Central memory CD8-positive, alpha-beta T cell (primary cell): ENCODE measurements around the gene TFAP2A.

ENCODE experiments used
- ATAC-seq: fragments of 150-1000 bp; cut with Tn5 transposase; replicated peaks from 2 replicates; pipeline ENCODE4 v1.10.0; 2022; ENCODE audit warnings: mild to moderate bottlenecking, moderate FRiP score, moderate number of reproducible peaks; ENCODE audit not compliant: poor library complexity, severe bottlenecking; ENCODE audit errors: extremely low read depth
- DNase-seq, 2 donors: peaks; one replicate each; pipeline ENCODE4 v3.0.0; 2021; ENCODE audit warnings: low spot score in 2 of 2
- H3K27ac Mint-ChIP-seq: one replicate; pipeline ENCODE4 v1.8.0; 2022; ENCODE audit warnings: low read depth, mild to moderate bottlenecking, moderate library complexity, mixed read lengths
- H3K27me3 Mint-ChIP-seq: one replicate; pipeline ENCODE4 v1.8.0; 2022; ENCODE audit warnings: mixed read lengths
- H3K36me3 Mint-ChIP-seq: one replicate; pipeline ENCODE4 v1.8.0; 2022; ENCODE audit warnings: mild to moderate bottlenecking, moderate library complexity, mixed read lengths; ENCODE audit not compliant: insufficient read depth
- H3K4me1 Mint-ChIP-seq: one replicate; pipeline ENCODE4 v1.8.0; 2022; ENCODE audit warnings: mixed read lengths
- H3K4me3 Mint-ChIP-seq: one replicate; pipeline ENCODE4 v1.8.0; 2022; ENCODE audit warnings: mild to moderate bottlenecking, moderate library complexity, mixed read lengths
- H3K9me3 Mint-ChIP-seq: one replicate; pipeline ENCODE4 v1.8.0; 2022; ENCODE audit warnings: mixed read lengths

Gene TFAP2A

GRCh38 chr6:10373642-10374359 is 41.1 kb downstream of the TFAP2A start:
- H3K4me1 Mint-ChIP-seq: no peaks in the 10 kb centered on the region
- ATAC-seq (no peak), DNase-seq (no peak)
- H3K27ac Mint-ChIP-seq: no peak overlapping the region
- no peaks in the 10 kb centered on the region for H3K36me3 Mint-ChIP-seq
- no peak overlapping the region for H3K4me3 Mint-ChIP-seq
- peaks cover 20% of the 10 kb centered on the region for H3K27me3 Mint-ChIP-seq
- H3K9me3 Mint-ChIP-seq: no peaks in the 10 kb centered on the region

GRCh38 chr6:10369896-10370295 is 45.0 kb downstream of the TFAP2A start:
- no peak overlapping the region for H3K4me3 Mint-ChIP-seq
- no peaks in the 10 kb centered on the region for H3K27me3 Mint-ChIP-seq
- H3K27ac Mint-ChIP-seq: no peak overlapping the region
- no peaks in the 10 kb centered on the region for H3K4me1 Mint-ChIP-seq
- no peaks in the 10 kb centered on the region for H3K36me3 Mint-ChIP-seq
- no peak for DNase-seq
- no peaks in the 10 kb centered on the region for H3K9me3 Mint-ChIP-seq
- no peak for ATAC-seq

- Mint-ChIP-seq H3K4me3 (no peak overlapping the region), H3K27me3 (no peaks in the 10 kb centered on the region), H3K9me3 (peaks cover 6% of the 10 kb centered on the region), H3K27ac (no peak overlapping the region), H3K36me3 (no peaks in the 10 kb centered on the region), H3K4me1 (no peaks in the 10 kb centered on the region)
- DNase-seq: no peak
- ATAC-seq: no peak
These were observed 46.0 kb downstream of the TFAP2A start for GRCh38 chr6:10368861-10369260.

GRCh38 chr6:10363911-10364310 is 51.0 kb downstream of the TFAP2A start:
- Mint-ChIP-seq H3K36me3 (no peaks in the 10 kb centered on the region), H3K27ac (no peak overlapping the region), H3K9me3 (peaks cover 6% of the 10 kb centered on the region), H3K4me1 (no peaks in the 10 kb centered on the region), H3K4me3 (no peak overlapping the region), H3K27me3 (peaks cover 11% of the 10 kb centered on the region)
- ATAC-seq: no peak
- no peak for DNase-seq

- Mint-ChIP-seq H3K27me3 (peaks cover 22% of the 10 kb centered on the region), H3K9me3 (peaks cover 6% of the 10 kb centered on the region)
These were observed 52.6 kb downstream of the TFAP2A start for GRCh38 chr6:10362300-10362699.

GRCh38 chr6:10361428-10361827 is 53.4 kb downstream of the TFAP2A start:
- no peaks in the 10 kb centered on the region for H3K36me3 Mint-ChIP-seq
- no peaks in the 10 kb centered on the region for H3K4me1 Mint-ChIP-seq
- H3K9me3 Mint-ChIP-seq: peaks cover 6% of the 10 kb centered on the region
- DNase-seq: no peak
- no peak overlapping the region for H3K27ac Mint-ChIP-seq
- peaks cover 22% of the 10 kb centered on the region for H3K27me3 Mint-ChIP-seq
- ATAC-seq: no peak
- no peak overlapping the region for H3K4me3 Mint-ChIP-seq

More at GRCh38 chr6:10362300-10362699, 52.6 kb downstream of the TFAP2A start:
- Mint-ChIP-seq H3K36me3 (no peaks in the 10 kb centered on the region), H3K27ac (no peak overlapping the region), H3K4me3 (no peak overlapping the region), H3K4me1 (no peaks in the 10 kb centered on the region)
- ATAC-seq (no peak), DNase-seq (no peak)

GRCh38 chr6:10359581-10359980 is 55.3 kb downstream of the TFAP2A start:
- DNase-seq (no peak), ATAC-seq (no peak)
- Mint-ChIP-seq H3K36me3 (no peaks in the 10 kb centered on the region), H3K9me3 (peaks cover 6% of the 10 kb centered on the region), H3K4me1 (no peaks in the 10 kb centered on the region), H3K27me3 (peaks cover 33% of the 10 kb centered on the region), H3K4me3 (no peak overlapping the region), H3K27ac (no peak overlapping the region)

- no peak overlapping the region for H3K4me3 Mint-ChIP-seq
- peaks cover 23% of the 10 kb centered on the region for H3K27me3 Mint-ChIP-seq
- no peaks in the 10 kb centered on the region for H3K4me1 Mint-ChIP-seq
- DNase-seq: no peak
- no peaks in the 10 kb centered on the region for H3K9me3 Mint-ChIP-seq
- no peak for ATAC-seq
- no peaks in the 10 kb centered on the region for H3K36me3 Mint-ChIP-seq
- H3K27ac Mint-ChIP-seq: no peak overlapping the region
These were observed 59.7 kb downstream of the TFAP2A start for GRCh38 chr6:10355115-10355702.

- no peaks in the 10 kb centered on the region for H3K36me3 Mint-ChIP-seq
- no peak overlapping the region for H3K27ac Mint-ChIP-seq
- DNase-seq: no peak
- H3K4me1 Mint-ChIP-seq: no peaks in the 10 kb centered on the region
- peaks cover 5% of the 10 kb centered on the region for H3K9me3 Mint-ChIP-seq
- ATAC-seq: no peak
- peaks cover 13% of the 10 kb centered on the region for H3K27me3 Mint-ChIP-seq
- H3K4me3 Mint-ChIP-seq: no peak overlapping the region
These were observed 63.1 kb downstream of the TFAP2A start for GRCh38 chr6:10351791-10352190.

- H3K27me3 Mint-ChIP-seq: peaks cover 13% of the 10 kb centered on the region
- no peaks in the 10 kb centered on the region for H3K4me1 Mint-ChIP-seq
- H3K9me3 Mint-ChIP-seq: peaks cover 5% of the 10 kb centered on the region
- ATAC-seq (no peak), DNase-seq (no peak)
- H3K4me3 Mint-ChIP-seq: no peak overlapping the region
- H3K36me3 Mint-ChIP-seq: no peaks in the 10 kb centered on the region
- H3K27ac Mint-ChIP-seq: no peak overlapping the region
These were observed 64.2 kb downstream of the TFAP2A start for GRCh38 chr6:10350720-10351119.

GRCh38 chr6:10347561-10348327 is 67.1 kb downstream of the TFAP2A start:
- no peak for DNase-seq
- H3K9me3 Mint-ChIP-seq: peaks cover 5% of the 10 kb centered on the region
- no peak for ATAC-seq
- no peaks in the 10 kb centered on the region for H3K36me3 Mint-ChIP-seq
- H3K4me1 Mint-ChIP-seq: no peaks in the 10 kb centered on the region
- no peak overlapping the region for H3K4me3 Mint-ChIP-seq
- no peak overlapping the region for H3K27ac Mint-ChIP-seq
- H3K27me3 Mint-ChIP-seq: no peaks in the 10 kb centered on the region
